ENCODE measurements around the gene ACTL10. TPM values are rescaled to one million over a fixed set of nuclear protein-coding genes. Genes with fewer than 3 reads are reported as not detected.

ACTL10 gene
- polyA plus RNA-seq, 2 of the 4 experiments (the other 2 are of a cell fraction) = not detected

DNA sequence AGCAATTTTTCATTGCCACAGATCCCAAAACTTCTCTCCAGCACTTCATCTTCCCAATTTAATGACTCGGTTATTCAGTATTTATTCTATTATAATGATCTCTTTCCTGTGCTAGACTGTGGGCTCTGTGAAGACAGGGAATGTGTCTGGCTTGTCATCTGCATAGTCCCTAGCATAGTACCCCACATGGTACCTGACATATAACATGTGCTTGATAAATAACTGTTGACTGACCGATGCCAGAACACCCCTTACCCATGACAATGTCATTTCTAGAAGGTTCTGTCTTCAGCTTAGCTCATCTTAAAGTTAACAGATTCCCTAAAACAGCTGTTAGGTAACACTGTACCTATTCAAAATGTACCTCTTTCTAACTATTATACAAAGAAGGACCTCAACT, 49.8 kb downstream of the ACTL10 start:
- POLR2A ChIA-PET = no interaction called here
- TF ChIP-seq, protein P1, sequence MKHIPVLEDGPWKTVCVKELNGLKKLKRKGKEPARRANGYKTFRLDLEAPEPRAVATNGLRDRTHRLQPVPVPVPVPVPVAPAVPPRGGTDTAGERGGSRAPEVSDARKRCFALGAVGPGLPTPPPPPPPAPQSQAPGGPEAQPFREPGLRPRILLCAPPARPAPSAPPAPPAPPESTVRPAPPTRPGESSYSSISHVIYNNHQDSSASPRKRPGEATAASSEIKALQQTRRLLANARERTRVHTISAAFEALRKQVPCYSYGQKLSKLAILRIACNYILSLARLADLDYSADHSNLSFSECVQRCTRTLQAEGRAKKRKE (CRISPR knock-in tag; IDR thresholded peaks at IDR 0.05; ENCODE audit: low read depth) = no peak
- no peak for TF ChIP-seq KDM1A (IDR thresholded peaks at IDR 0.05; ENCODE audit: low read depth)
- no peak for TF ChIP-seq FOSL2 (IDR thresholded peaks at IDR 0.05)
- TF ChIP-seq FOSL2 (CRISPR knock-in tag; IDR thresholded peaks at IDR 0.05) = no peak
- no peak for TF ChIP-seq NPAS2 (CRISPR knock-in tag; IDR thresholded peaks at IDR 0.05; ENCODE audit: borderline replicate concordance)
- TF ChIP-seq, protein P2, sequence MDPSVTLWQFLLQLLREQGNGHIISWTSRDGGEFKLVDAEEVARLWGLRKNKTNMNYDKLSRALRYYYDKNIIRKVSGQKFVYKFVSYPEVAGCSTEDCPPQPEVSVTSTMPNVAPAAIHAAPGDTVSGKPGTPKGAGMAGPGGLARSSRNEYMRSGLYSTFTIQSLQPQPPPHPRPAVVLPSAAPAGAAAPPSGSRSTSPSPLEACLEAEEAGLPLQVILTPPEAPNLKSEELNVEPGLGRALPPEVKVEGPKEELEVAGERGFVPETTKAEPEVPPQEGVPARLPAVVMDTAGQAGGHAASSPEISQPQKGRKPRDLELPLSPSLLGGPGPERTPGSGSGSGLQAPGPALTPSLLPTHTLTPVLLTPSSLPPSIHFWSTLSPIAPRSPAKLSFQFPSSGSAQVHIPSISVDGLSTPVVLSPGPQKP (IDR thresholded peaks at IDR 0.05; ENCODE audit: low read depth, low read length) = no peak
- TF ChIP-seq, protein P3, sequence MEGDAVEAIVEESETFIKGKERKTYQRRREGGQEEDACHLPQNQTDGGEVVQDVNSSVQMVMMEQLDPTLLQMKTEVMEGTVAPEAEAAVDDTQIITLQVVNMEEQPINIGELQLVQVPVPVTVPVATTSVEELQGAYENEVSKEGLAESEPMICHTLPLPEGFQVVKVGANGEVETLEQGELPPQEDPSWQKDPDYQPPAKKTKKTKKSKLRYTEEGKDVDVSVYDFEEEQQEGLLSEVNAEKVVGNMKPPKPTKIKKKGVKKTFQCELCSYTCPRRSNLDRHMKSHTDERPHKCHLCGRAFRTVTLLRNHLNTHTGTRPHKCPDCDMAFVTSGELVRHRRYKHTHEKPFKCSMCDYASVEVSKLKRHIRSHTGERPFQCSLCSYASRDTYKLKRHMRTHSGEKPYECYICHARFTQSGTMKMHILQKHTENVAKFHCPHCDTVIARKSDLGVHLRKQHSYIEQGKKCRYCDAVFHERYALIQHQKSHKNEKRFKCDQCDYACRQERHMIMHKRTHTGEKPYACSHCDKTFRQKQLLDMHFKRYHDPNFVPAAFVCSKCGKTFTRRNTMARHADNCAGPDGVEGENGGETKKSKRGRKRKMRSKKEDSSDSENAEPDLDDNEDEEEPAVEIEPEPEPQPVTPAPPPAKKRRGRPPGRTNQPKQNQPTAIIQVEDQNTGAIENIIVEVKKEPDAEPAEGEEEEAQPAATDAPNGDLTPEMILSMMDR (IDR thresholded peaks at IDR 0.05) = no peak
- TF ChIP-seq ZFP36 (IDR thresholded peaks at IDR 0.05; ENCODE audit: borderline replicate concordance, partially characterized antibody) = no peak
- TF ChIP-seq EHF (CRISPR knock-in tag; IDR thresholded peaks at IDR 0.05) = no peak
- TF ChIP-seq, protein P4, sequence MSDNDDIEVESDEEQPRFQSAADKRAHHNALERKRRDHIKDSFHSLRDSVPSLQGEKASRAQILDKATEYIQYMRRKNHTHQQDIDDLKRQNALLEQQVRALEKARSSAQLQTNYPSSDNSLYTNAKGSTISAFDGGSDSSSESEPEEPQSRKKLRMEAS (IDR thresholded peaks at IDR 0.05) = no peak
- no peak for TF ChIP-seq ZC3H11A (IDR thresholded peaks at IDR 0.05)
- no peak for TF ChIP-seq FOXS1 (CRISPR knock-in tag; IDR thresholded peaks at IDR 0.05)
- no peak for TF ChIP-seq MAZ (IDR thresholded peaks at IDR 0.05; ENCODE audit: borderline replicate concordance, low read depth, low read length)
- TF ChIP-seq GATA3 (IDR thresholded peaks at IDR 0.05; ENCODE audit: borderline replicate concordance) = no peak
- TF ChIP-seq, protein P5, sequence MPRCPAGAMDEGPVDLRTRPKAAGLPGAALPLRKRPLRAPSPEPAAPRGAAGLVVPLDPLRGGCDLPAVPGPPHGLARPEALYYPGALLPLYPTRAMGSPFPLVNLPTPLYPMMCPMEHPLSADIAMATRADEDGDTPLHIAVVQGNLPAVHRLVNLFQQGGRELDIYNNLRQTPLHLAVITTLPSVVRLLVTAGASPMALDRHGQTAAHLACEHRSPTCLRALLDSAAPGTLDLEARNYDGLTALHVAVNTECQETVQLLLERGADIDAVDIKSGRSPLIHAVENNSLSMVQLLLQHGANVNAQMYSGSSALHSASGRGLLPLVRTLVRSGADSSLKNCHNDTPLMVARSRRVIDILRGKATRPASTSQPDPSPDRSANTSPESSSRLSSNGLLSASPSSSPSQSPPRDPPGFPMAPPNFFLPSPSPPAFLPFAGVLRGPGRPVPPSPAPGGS (IDR thresholded peaks at IDR 0.05) = no peak
- TF ChIP-seq ZSCAN20 (CRISPR knock-in tag; IDR thresholded peaks at IDR 0.05) = no peak
- TF ChIP-seq CHD4 (IDR thresholded peaks at IDR 0.05; ENCODE audit: borderline replicate concordance) = no peak
- TF ChIP-seq JUN (IDR thresholded peaks at IDR 0.05) = no peak
- TF ChIP-seq MAFK (IDR thresholded peaks at IDR 0.05; ENCODE audit: partially characterized antibody) = no peak
- H3K27ac ChIP-seq = no peak overlapping the region
- no peak overlapping the region for H3K4me2 ChIP-seq
- no peak for DNase-seq (ENCODE audit: low read depth in 1 of 2, low spot score in 1 of 2)
- no peak overlapping the region for H3K4me3 ChIP-seq
- no peaks in the 10 kb centered on the region for H3K9me3 ChIP-seq
- peaks cover 10% of the 10 kb centered on the region; the same call in 2 of the 3 replicates for H3K4me1 ChIP-seq
- FAIRE-seq = no peak
- 77% methylated on average over 2 of the region's 2 CpGs for WGBS (ENCODE audit: missing lambda C conversion rate)
- CTCF ChIA-PET = interaction anchor here (1.0 kb wide), 1 partner anchor 15 kb away, joined by 3 read pairs; the partner anchor contains the start of gene ZNF341
- no peak for ATAC-seq

Other genes with a start within 250 kb of the ACTL10 start
- 5.6 and 6.5 TPM in 2 replicates for gene SNTA1, start 223.2 kb upstream of the ACTL10 start, polyA plus RNA-seq (2011; rRNA removed)
- gene SNTA1, start 223.2 kb upstream of the ACTL10 start, polyA plus RNA-seq (2017; fragmentation: RNase III; extraction: RNeasy Plus Mini Kit Qiagen cat#74134 plus additional on column Dnase treatment) = 5.5 to 6.6 TPM (median 6.4 TPM) in 3 replicates
- 9.4 and 10.8 TPM in 2 replicates for gene CBFA2T2, start 176.8 kb upstream of the ACTL10 start, polyA plus RNA-seq (2011; rRNA removed)
- 5.2 to 6.8 TPM (median 6.7 TPM) in 3 replicates for gene CBFA2T2, start 176.8 kb upstream of the ACTL10 start, polyA plus RNA-seq (2017; fragmentation: RNase III; extraction: RNeasy Plus Mini Kit Qiagen cat#74134 plus additional on column Dnase treatment)
- 0.09 and 0.10 TPM in 2 replicates for gene C20orf144, start 4.6 kb upstream of the ACTL10 start, polyA plus RNA-seq (2011; rRNA removed)
- 0.09 to 0.12 TPM (median 0.12 TPM) in 3 replicates for gene C20orf144, start 4.6 kb upstream of the ACTL10 start, polyA plus RNA-seq (2017; fragmentation: RNase III; extraction: RNeasy Plus Mini Kit Qiagen cat#74134 plus additional on column Dnase treatment)
- gene NECAB3, start 7.5 kb downstream of the ACTL10 start, polyA plus RNA-seq (2011; rRNA removed) = 9.3 and 10.7 TPM in 2 replicates
- 17.2 to 21.6 TPM (median 19.3 TPM) in 3 replicates for gene NECAB3, start 7.5 kb downstream of the ACTL10 start, polyA plus RNA-seq (2017; fragmentation: RNase III; extraction: RNeasy Plus Mini Kit Qiagen cat#74134 plus additional on column Dnase treatment)
- gene E2F1, start 19.4 kb downstream of the ACTL10 start, polyA plus RNA-seq (2011; rRNA removed) = 17.9 and 19.4 TPM in 2 replicates
- 32.8 to 35.8 TPM (median 33.5 TPM) in 3 replicates for gene E2F1, start 19.4 kb downstream of the ACTL10 start, polyA plus RNA-seq (2017; fragmentation: RNase III; extraction: RNeasy Plus Mini Kit Qiagen cat#74134 plus additional on column Dnase treatment)
- 6.6 and 7.3 TPM in 2 replicates for gene PXMP4, start 53.4 kb downstream of the ACTL10 start, polyA plus RNA-seq (2011; rRNA removed)
- 4.0 to 5.4 TPM (median 4.5 TPM) in 3 replicates for gene PXMP4, start 53.4 kb downstream of the ACTL10 start, polyA plus RNA-seq (2017; fragmentation: RNase III; extraction: RNeasy Plus Mini Kit Qiagen cat#74134 plus additional on column Dnase treatment)
- 2.1 and 2.7 TPM in 2 replicates for gene ZNF341, start 65.1 kb downstream of the ACTL10 start, polyA plus RNA-seq (2011; rRNA removed)
- gene ZNF341, start 65.1 kb downstream of the ACTL10 start, polyA plus RNA-seq (2017; fragmentation: RNase III; extraction: RNeasy Plus Mini Kit Qiagen cat#74134 plus additional on column Dnase treatment) = 3.6 to 4.1 TPM (median 3.8 TPM) in 3 replicates
- gene CHMP4B, start 144.4 kb downstream of the ACTL10 start, polyA plus RNA-seq (2011; rRNA removed) = 75.8 and 81.3 TPM in 2 replicates
- gene CHMP4B, start 144.4 kb downstream of the ACTL10 start, polyA plus RNA-seq (2017; fragmentation: RNase III; extraction: RNeasy Plus Mini Kit Qiagen cat#74134 plus additional on column Dnase treatment) = 104 to 108 TPM (median 107 TPM) in 3 replicates

Measured in A549 (cell line).